GM19463 (cell line): Measurements from ENCODE around the gene NHS.
"Not testable (repeated sequence)": the region's sequence is repeated elsewhere in the genome, so short reads cannot be mapped to it uniquely, and the experiment has no call there.

ENCODE experiments used
- ATAC-seq: cut with Tn5 transposase; IDR thresholded peaks from one replicate; pipeline ENCODE4 v1.9.1; 2021; ENCODE audit warnings: mild to moderate bottlenecking, moderate library complexity; ENCODE audit not compliant: unreplicated experiment

NHS gene

GRCh38 chrX:17542123-17542522, 167.1 kb downstream of the NHS start:
- ATAC-seq: no peak

- no peak for ATAC-seq
Observed at GRCh38 chrX:17544821-17545220, 169.8 kb downstream of the NHS start.

- ATAC-seq: no peak
Observed at GRCh38 chrX:17546356-17546755, 171.4 kb downstream of the NHS start.

- ATAC-seq: peak; percentile 70
Observed at GRCh38 chrX:17547658-17548057, 172.7 kb downstream of the NHS start.

- ATAC-seq: no peak
Observed at GRCh38 chrX:17549107-17549651, 174.2 kb downstream of the NHS start.

GRCh38 chrX:17550011-17550410, 175.0 kb downstream of the NHS start:
- no peak for ATAC-seq

GRCh38 chrX:17552044-17552650, 177.1 kb downstream of the NHS start:
- no peak for ATAC-seq

GRCh38 chrX:17553469-17553868, 178.5 kb downstream of the NHS start:
- ATAC-seq: no peak

GRCh38 chrX:17553961-17554482, 179.0 kb downstream of the NHS start:
- no peak for ATAC-seq

- no peak for ATAC-seq
Observed at GRCh38 chrX:17554914-17555313, 179.9 kb downstream of the NHS start.

GRCh38 chrX:17555846-17556245, 180.8 kb downstream of the NHS start:
- no peak for ATAC-seq

- ATAC-seq: no peak
Observed at GRCh38 chrX:17559728-17560379, 184.9 kb downstream of the NHS start.

- no peak for ATAC-seq
Observed at GRCh38 chrX:17560385-17560784, 185.4 kb downstream of the NHS start.

- ATAC-seq: no peak
Observed at GRCh38 chrX:17563076-17563475, 188.1 kb downstream of the NHS start.

GRCh38 chrX:17563515-17563914, 188.5 kb downstream of the NHS start:
- no peak for ATAC-seq

GRCh38 chrX:17564689-17565409, 189.8 kb downstream of the NHS start:
- ATAC-seq: no peak

- ATAC-seq: no peak
Observed at GRCh38 chrX:17566740-17567139, 191.7 kb downstream of the NHS start.

- ATAC-seq: no peak
Observed at GRCh38 chrX:17567187-17567586, 192.2 kb downstream of the NHS start.

GRCh38 chrX:17567821-17568220, 192.8 kb downstream of the NHS start:
- ATAC-seq: no peak

- not testable (repeated sequence) for ATAC-seq
Observed at GRCh38 chrX:17568804-17569203, 193.8 kb downstream of the NHS start.

GRCh38 chrX:17579026-17579425, 204.0 kb downstream of the NHS start:
- no peak for ATAC-seq
